Neutrophil (primary cell): ENCODE measurements around the gene TUBB2B.

ENCODE experiments used
- H3K27ac ChIP-seq: fragments of 200-600 bp; sonication (generic); 2 replicates; pipeline ENCODE4 v1.5.1; 2016; ENCODE audit warnings: mild to moderate bottlenecking, moderate library complexity
- H3K27me3 ChIP-seq: fragments of 200-600 bp; sonication (generic); 2 replicates; pipeline ENCODE4 v1.6.0; 2016; ENCODE audit warnings: mild to moderate bottlenecking
- H3K36me3 ChIP-seq: fragments of 200-600 bp; sonication (generic); 2 replicates; pipeline ENCODE4 v1.5.1; 2017
- H3K4me1 ChIP-seq, 2 experiments: fragments of 200-600 bp in 1 of 2; sonication (generic) in 1 of 2; 1 replicate in 1 of 2; 2 replicates in 1 of 2; pipeline versions ENCODE4 v1.5.1 to v1.6.1; 2013 to 2016; ENCODE audit warnings: low read depth in 1 of 2, low read length in 1 of 2, mild to moderate bottlenecking in 1 of 2, moderate library complexity in 1 of 2; ENCODE audit not compliant: control insufficient read depth in 1 of 2, insufficient read depth in 1 of 2
- H3K4me3 ChIP-seq, 2 experiments: fragments of 200-600 bp in 1 of 2; sonication (generic) in 1 of 2; 1 replicate in 1 of 2; 2 replicates in 1 of 2; pipeline ENCODE4 v1.5.1; 2013 to 2016; ENCODE audit warnings: low read depth in 1 of 2, low read length in 1 of 2, mild to moderate bottlenecking in 1 of 2, moderate library complexity in 1 of 2
- H3K9me3 ChIP-seq: fragments of 200-600 bp; sonication (generic); 2 replicates; pipeline ENCODE4 v1.5.1; 2016
- TF ChIP-seq, protein P1 (sequence below): fragments of 200-600 bp; sonication (generic); IDR thresholded peaks from 2 replicates; pipeline ENCODE4 v1.5.1; 2016; ENCODE audit warnings: antibody characterized with exemption

TUBB2B gene

DNA sequence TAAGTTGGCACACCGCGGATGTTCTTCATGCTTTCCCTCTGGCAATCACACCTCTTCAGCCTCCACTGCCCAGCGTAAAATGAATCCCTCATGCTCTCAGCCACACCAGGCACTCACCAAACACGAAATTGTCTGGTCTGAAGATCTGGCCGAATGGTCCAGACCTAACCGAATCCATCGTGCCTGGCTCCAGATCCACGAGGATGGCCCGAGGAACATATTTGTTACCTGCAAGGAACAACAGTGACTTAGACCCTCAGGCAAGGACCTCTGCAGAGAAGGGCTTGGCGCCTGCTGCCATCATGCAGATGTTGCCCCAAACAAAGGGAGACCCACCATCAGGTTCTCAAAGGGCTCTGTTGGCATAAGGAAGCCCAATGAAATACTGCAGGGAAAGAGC lies 1.4 kb downstream of the TUBB2B start:
- H3K27me3 ChIP-seq = peaks cover 89% of the 10 kb centered on the region
- H3K27ac ChIP-seq = no peak overlapping the region
- no peaks in the 10 kb centered on the region for H3K9me3 ChIP-seq
- no peak overlapping the region for H3K4me3 ChIP-seq
- H3K4me1 ChIP-seq = peaks cover 21 to 40% of the 10 kb centered on the region in 2 experiments
- no peaks in the 10 kb centered on the region for H3K36me3 ChIP-seq
- TF ChIP-seq, protein P1, sequence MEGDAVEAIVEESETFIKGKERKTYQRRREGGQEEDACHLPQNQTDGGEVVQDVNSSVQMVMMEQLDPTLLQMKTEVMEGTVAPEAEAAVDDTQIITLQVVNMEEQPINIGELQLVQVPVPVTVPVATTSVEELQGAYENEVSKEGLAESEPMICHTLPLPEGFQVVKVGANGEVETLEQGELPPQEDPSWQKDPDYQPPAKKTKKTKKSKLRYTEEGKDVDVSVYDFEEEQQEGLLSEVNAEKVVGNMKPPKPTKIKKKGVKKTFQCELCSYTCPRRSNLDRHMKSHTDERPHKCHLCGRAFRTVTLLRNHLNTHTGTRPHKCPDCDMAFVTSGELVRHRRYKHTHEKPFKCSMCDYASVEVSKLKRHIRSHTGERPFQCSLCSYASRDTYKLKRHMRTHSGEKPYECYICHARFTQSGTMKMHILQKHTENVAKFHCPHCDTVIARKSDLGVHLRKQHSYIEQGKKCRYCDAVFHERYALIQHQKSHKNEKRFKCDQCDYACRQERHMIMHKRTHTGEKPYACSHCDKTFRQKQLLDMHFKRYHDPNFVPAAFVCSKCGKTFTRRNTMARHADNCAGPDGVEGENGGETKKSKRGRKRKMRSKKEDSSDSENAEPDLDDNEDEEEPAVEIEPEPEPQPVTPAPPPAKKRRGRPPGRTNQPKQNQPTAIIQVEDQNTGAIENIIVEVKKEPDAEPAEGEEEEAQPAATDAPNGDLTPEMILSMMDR = no peak

DNA sequence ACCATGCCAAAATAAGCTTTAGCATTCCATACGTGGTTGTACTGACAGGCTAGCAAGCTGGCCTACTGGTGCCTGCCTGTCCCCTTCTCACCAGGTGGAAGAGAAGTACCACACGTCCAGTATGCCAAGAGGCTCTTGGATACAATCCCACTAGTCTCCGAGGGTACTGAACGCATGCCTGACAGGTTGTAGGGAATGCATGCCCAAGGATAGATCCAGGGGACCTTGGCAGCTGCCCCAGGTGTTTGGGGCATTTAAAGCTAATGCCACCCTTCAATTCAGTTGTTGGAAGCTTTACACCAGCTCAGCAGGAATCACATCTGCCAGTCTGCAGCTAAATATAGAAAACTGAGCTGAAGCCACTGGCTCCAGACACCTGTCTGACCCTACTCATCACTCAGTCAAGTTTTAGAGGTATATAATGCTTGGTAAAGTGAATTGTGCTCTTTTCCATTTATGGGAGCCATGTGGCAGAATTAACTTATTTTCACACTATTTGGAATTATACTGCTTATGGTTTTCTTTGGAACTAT lies 4.9 kb downstream of the TUBB2B start:
- Histone ChIP-seq H3K4me1 (peaks cover 10% of the 10 kb centered on the region in 2 experiments), H3K4me3 (no peak overlapping the region), H3K9me3 (no peaks in the 10 kb centered on the region), H3K27me3 (peaks cover 89% of the 10 kb centered on the region), H3K36me3 (no peaks in the 10 kb centered on the region), H3K27ac (no peak overlapping the region)
- TF ChIP-seq, protein P1 = no peak

DNA sequence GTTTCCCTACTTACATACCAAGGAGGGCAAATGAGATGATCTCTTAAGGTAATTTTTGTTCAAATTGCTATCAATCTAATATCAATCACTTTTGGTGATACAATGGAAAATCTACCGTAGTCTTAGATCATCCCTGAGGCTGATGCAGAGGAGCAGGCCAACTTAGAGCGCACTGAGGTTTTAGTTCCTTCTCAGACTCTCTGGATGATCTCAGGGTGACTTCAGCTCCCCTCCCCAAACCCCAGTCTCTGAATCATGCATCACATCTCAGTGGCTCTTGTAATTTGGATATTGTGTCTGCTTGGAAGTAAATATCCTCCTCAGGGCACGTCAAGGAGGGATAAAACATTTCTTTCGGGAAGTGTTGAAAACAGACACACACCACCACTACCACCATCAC lies 5.9 kb downstream of the TUBB2B start:
- Histone ChIP-seq H3K36me3 (no peaks in the 10 kb centered on the region), H3K4me3 (no peak overlapping the region), H3K4me1 (peaks cover 0 to under 1% of the 10 kb centered on the region in 2 experiments), H3K27me3 (peaks cover 88% of the 10 kb centered on the region), H3K9me3 (no peaks in the 10 kb centered on the region), H3K27ac (no peak overlapping the region)
- TF ChIP-seq, protein P1 = no peak

DNA sequence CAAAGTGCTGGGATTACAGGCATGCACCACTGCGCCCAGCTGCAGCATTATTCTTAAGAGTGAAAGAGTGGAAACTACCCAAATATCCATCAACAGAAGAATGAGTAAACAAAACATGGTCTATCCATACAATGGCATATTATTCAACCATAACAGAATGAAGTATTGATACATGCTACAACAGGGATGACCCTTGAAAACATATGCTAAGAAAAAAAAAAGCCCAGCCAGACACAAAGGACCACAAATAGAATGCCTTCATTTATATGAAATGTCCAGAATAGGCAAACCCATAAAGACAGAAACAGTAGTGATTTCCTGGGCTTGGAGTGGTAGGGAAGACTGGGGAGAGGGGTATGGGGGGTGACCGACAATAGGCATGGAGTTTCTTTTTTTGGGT lies 7.1 kb downstream of the TUBB2B start:
- Histone ChIP-seq H3K9me3 (no peaks in the 10 kb centered on the region), H3K27ac (no peak overlapping the region), H3K36me3 (no peaks in the 10 kb centered on the region), H3K4me1 (no peaks in the 10 kb centered on the region), H3K4me3 (no peak overlapping the region), H3K27me3 (peaks cover 88% of the 10 kb centered on the region)
- TF ChIP-seq, protein P1 = no peak

DNA sequence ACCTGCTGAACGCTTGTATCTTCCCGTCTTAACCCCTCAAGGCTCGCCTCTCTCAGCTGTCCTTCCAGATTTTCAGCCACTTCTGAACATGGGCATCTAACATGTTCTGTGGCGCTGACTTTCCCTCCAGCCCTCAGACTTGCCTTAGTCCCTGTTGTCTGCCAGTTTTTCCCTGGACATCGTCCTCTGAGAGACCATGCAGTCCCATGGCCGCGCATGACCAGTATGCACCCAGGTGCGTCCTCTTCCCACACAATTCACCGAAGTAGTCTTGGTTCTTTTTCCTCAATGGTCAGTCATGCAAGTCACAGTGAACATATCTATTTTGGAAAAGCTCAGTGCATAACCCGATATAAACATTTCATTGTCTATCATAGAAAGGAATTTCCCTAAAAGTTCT lies 9.2 kb downstream of the TUBB2B start:
- Histone ChIP-seq H3K4me1 (no peaks in the 10 kb centered on the region), H3K27me3 (peaks cover 87% of the 10 kb centered on the region), H3K4me3 (no peak overlapping the region), H3K9me3 (no peaks in the 10 kb centered on the region), H3K27ac (no peak overlapping the region), H3K36me3 (no peaks in the 10 kb centered on the region)
- TF ChIP-seq, protein P1 = no peak

DNA sequence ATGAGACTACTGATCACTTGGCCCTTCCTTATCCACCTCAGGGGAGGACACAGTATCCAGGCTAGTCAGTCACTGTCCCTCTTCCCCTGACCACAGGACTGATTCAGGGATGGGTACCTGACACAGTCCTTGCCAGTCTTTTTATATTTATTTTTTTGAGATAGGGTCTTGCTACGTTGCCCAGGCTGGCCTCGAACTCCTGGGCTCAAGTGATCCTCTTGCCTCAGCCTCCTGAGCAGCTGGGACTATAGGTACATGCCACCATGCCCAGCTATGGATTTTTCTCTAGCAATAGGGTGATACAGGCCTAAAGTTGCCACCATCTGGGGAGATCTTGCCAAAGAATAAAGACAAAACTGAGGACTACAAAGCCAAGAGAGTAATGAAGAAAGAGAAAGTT lies 10.2 kb downstream of the TUBB2B start:
- no peaks in the 10 kb centered on the region for H3K9me3 ChIP-seq
- no peak overlapping the region for H3K4me3 ChIP-seq
- TF ChIP-seq, protein P1 = no peak
- H3K27me3 ChIP-seq = peaks cover 87% of the 10 kb centered on the region
- H3K27ac ChIP-seq = no peak overlapping the region
- H3K36me3 ChIP-seq = no peaks in the 10 kb centered on the region
- no peaks in the 10 kb centered on the region for H3K4me1 ChIP-seq
